Liver (tissue), 9 donors: ENCODE data around the gene NFIA. TPM values are rescaled to one million over a fixed set of nuclear protein-coding genes. Genes with fewer than 3 reads are reported as not detected.

Experiments used
- DNase-seq: peaks from one replicate; pipeline ENCODE4 v3.0.0-alpha.2; 2017; ENCODE audit warnings: low spot score
- H3K27ac ChIP-seq, 2 donors: one replicate each; pipeline ENCODE4 v1.7.0; 2013; ENCODE audit warnings: inconsistent platforms in 2 of 2, low read length in 2 of 2, control low read depth in 1 of 2, low read depth in 1 of 2, mild to moderate bottlenecking in 1 of 2
- H3K27me3 ChIP-seq, 4 donors: one replicate each; pipeline versions ENCODE4 v1.6.1 to v1.7.0; 2013; ENCODE audit warnings: low read length in 3 of 4, inconsistent platforms in 1 of 4, mild to moderate bottlenecking in 1 of 4, moderate library complexity in 1 of 4; ENCODE audit not compliant: control insufficient read depth in 4 of 4, insufficient read depth in 4 of 4
- H3K36me3 ChIP-seq, 4 donors: one replicate each; pipeline versions ENCODE4 v1.6.1 to v1.7.0; 2013; ENCODE audit warnings: low read length in 3 of 4, mild to moderate bottlenecking in 3 of 4, low read depth in 1 of 4, moderate library complexity in 1 of 4; ENCODE audit not compliant: control insufficient read depth in 4 of 4, insufficient read depth in 3 of 4
- H3K4me1 ChIP-seq, 4 donors: one replicate each; pipeline versions ENCODE4 v1.6.1 to v1.7.0; 2013; ENCODE audit warnings: low read length in 3 of 4, mild to moderate bottlenecking in 3 of 4, moderate library complexity in 1 of 4; ENCODE audit not compliant: control insufficient read depth in 4 of 4, insufficient read depth in 4 of 4
- H3K4me3 ChIP-seq, 3 donors: one replicate each; pipeline versions ENCODE4 v1.6.1 to v1.7.0; 2013; ENCODE audit warnings: low read length in 3 of 3, control low read depth in 1 of 3, low read depth in 1 of 3, mild to moderate bottlenecking in 1 of 3
- H3K9ac ChIP-seq, 2 donors: one replicate each; pipeline ENCODE4 v1.7.0; 2013; ENCODE audit warnings: low read length in 2 of 2, mild to moderate bottlenecking in 2 of 2, moderate library complexity in 2 of 2, control low read depth in 1 of 2, low read depth in 1 of 2
- H3K9me3 ChIP-seq, 4 donors: one replicate each; pipeline versions ENCODE4 v1.6.1 to v1.7.0; 2013; ENCODE audit warnings: low read length in 3 of 4; ENCODE audit not compliant: control insufficient read depth in 4 of 4
- FOXA2 ChIP-seq: IDR thresholded peaks from 2 replicates; pipeline ENCODE4 v1.6.1; 2016; ENCODE audit warnings: antibody characterized with exemption
- GABPA ChIP-seq, 2 donors: IDR thresholded peaks in 1 of 2; conservative IDR thresholded peaks in 1 of 2; 2 replicates each; pipeline ENCODE4 v1.6.1; 2016; ENCODE audit warnings: antibody characterized with exemption in 2 of 2, mild to moderate bottlenecking in 1 of 2, moderate library complexity in 1 of 2
- HNF4A ChIP-seq, 2 donors: conservative IDR thresholded peaks; 2 replicates each; pipeline ENCODE4 v1.6.1; 2016; ENCODE audit warnings: antibody characterized with exemption in 2 of 2, mild to moderate bottlenecking in 2 of 2
- JUND ChIP-seq, 2 donors: IDR thresholded peaks; 2 replicates each; pipeline ENCODE4 v1.6.1; 2016; ENCODE audit warnings: antibody characterized with exemption in 2 of 2
- NR2F2 ChIP-seq: IDR thresholded peaks from 2 replicates; pipeline ENCODE4 v1.6.1; 2016; ENCODE audit warnings: antibody characterized with exemption
- RAD21 ChIP-seq, 2 donors: IDR thresholded peaks; 2 replicates each; pipeline ENCODE4 v1.6.1; 2016; ENCODE audit warnings: antibody characterized with exemption in 2 of 2, mild to moderate bottlenecking in 2 of 2
- RXRA ChIP-seq, 2 donors: IDR thresholded peaks; 2 replicates each; pipeline ENCODE4 v1.6.1; 2017 to 2018; ENCODE audit warnings: antibody characterized with exemption in 2 of 2, mild to moderate bottlenecking in 1 of 2
- TAF1 ChIP-seq: conservative IDR thresholded peaks from 2 replicates; pipeline ENCODE4 v1.6.1; 2016; ENCODE audit warnings: antibody characterized with exemption, mild to moderate bottlenecking
- YY1 ChIP-seq: IDR thresholded peaks from 2 replicates; pipeline ENCODE4 v1.6.1; 2016; ENCODE audit warnings: antibody characterized with exemption, mild to moderate bottlenecking
- WGBS: extraction: QIAGEN DNeasy Blood & Tissue Kit; methylation state at CpG from one replicate; pipeline ENCODE4 v1.1.7; 2013; 5-methylcytosine and 5-hydroxymethylcytosine counted together
- polyA plus RNA-seq, 2 donors: library from polyadenylated mRNA; stranded (reverse) in 1 of 2; unstranded in 1 of 2; fragments of 200-250 nt in 1 of 2; fragments of >200 nt in 1 of 2; fragmentation: Nextera tagmentation in 1 of 2; extraction: Ambion mirVana in 1 of 2; gene quantifications; one replicate each; pipeline versions ENCODE4 v1.2.1 to v1.2.3, GENCODE V29; 2013 to 2015
- total RNA-seq, 2 donors: library from RNA; depleted of rRNA; stranded (reverse); fragments of >200 nt; gene quantifications; one replicate each; pipeline ENCODE4 v1.2.3, GENCODE V29; 2014
- TF ChIP-seq, protein P1 (sequence below): IDR thresholded peaks from 2 replicates; pipeline ENCODE4 v1.6.1; 2016; ENCODE audit warnings: antibody characterized with exemption
- TF ChIP-seq, protein P2 (sequence below): IDR thresholded peaks from 2 replicates; pipeline ENCODE4 v1.6.1; 2016; ENCODE audit warnings: antibody characterized with exemption, mild to moderate bottlenecking
- TF ChIP-seq, protein P3 (sequence below): fragments of 150-350 bp; IDR thresholded peaks from 2 replicates; pipeline ENCODE4 v1.5.1; 2017; ENCODE audit warnings: improper control_type of control experiment, low read depth, low read length; ENCODE audit not compliant: missing input control
- donor health status: healthy.
- donor health status: healthy.
- donor health status: healthy.
- donor health status: healthy.
- donor health status: healthy.

NFIA gene
- total and polyA plus RNA-seq, 4 donors = 6.8 to 53.7 (median 22.2) TPM

GRCh38 chr1:61432616-61433388, 350.4 kb downstream of the NFIA start:
- 79% methylated on average over 7 of the region's 7 CpGs for WGBS
- H3K9ac ChIP-seq = no peak overlapping the region
- no peaks in the 10 kb centered on the region for H3K9me3 ChIP-seq
- DNase-seq = no peak
- H3K4me3 ChIP-seq = no peak overlapping the region
- H3K4me1 ChIP-seq = no peaks in the 10 kb centered on the region
- no peak overlapping the region for H3K27ac ChIP-seq
- peaks cover 0 to 3% (median 1%) of the 10 kb centered on the region in 4 donors for H3K36me3 ChIP-seq
- H3K27me3 ChIP-seq = no peaks in the 10 kb centered on the region
- TF ChIP-seq FOXA2 (no peak), RXRA (IDR thresholded peaks at IDR 0.05) (no peak), TAF1 (no peak), NR2F2 (no peak), RAD21 (IDR thresholded peaks at IDR 0.05) (no peak), YY1 (no peak), GABPA (IDR thresholded peaks at IDR 0.05 in 1 of 2, conservative IDR thresholded peaks at IDR 0.05 in 1 of 2) (no peak)
- TF ChIP-seq, protein P1, sequence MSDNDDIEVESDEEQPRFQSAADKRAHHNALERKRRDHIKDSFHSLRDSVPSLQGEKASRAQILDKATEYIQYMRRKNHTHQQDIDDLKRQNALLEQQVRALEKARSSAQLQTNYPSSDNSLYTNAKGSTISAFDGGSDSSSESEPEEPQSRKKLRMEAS = no peak
- TF ChIP-seq, protein P2, sequence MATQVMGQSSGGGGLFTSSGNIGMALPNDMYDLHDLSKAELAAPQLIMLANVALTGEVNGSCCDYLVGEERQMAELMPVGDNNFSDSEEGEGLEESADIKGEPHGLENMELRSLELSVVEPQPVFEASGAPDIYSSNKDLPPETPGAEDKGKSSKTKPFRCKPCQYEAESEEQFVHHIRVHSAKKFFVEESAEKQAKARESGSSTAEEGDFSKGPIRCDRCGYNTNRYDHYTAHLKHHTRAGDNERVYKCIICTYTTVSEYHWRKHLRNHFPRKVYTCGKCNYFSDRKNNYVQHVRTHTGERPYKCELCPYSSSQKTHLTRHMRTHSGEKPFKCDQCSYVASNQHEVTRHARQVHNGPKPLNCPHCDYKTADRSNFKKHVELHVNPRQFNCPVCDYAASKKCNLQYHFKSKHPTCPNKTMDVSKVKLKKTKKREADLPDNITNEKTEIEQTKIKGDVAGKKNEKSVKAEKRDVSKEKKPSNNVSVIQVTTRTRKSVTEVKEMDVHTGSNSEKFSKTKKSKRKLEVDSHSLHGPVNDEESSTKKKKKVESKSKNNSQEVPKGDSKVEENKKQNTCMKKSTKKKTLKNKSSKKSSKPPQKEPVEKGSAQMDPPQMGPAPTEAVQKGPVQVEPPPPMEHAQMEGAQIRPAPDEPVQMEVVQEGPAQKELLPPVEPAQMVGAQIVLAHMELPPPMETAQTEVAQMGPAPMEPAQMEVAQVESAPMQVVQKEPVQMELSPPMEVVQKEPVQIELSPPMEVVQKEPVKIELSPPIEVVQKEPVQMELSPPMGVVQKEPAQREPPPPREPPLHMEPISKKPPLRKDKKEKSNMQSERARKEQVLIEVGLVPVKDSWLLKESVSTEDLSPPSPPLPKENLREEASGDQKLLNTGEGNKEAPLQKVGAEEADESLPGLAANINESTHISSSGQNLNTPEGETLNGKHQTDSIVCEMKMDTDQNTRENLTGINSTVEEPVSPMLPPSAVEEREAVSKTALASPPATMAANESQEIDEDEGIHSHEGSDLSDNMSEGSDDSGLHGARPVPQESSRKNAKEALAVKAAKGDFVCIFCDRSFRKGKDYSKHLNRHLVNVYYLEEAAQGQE = no peak
- TF ChIP-seq, protein P3, sequence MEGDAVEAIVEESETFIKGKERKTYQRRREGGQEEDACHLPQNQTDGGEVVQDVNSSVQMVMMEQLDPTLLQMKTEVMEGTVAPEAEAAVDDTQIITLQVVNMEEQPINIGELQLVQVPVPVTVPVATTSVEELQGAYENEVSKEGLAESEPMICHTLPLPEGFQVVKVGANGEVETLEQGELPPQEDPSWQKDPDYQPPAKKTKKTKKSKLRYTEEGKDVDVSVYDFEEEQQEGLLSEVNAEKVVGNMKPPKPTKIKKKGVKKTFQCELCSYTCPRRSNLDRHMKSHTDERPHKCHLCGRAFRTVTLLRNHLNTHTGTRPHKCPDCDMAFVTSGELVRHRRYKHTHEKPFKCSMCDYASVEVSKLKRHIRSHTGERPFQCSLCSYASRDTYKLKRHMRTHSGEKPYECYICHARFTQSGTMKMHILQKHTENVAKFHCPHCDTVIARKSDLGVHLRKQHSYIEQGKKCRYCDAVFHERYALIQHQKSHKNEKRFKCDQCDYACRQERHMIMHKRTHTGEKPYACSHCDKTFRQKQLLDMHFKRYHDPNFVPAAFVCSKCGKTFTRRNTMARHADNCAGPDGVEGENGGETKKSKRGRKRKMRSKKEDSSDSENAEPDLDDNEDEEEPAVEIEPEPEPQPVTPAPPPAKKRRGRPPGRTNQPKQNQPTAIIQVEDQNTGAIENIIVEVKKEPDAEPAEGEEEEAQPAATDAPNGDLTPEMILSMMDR = no peak

DNA sequence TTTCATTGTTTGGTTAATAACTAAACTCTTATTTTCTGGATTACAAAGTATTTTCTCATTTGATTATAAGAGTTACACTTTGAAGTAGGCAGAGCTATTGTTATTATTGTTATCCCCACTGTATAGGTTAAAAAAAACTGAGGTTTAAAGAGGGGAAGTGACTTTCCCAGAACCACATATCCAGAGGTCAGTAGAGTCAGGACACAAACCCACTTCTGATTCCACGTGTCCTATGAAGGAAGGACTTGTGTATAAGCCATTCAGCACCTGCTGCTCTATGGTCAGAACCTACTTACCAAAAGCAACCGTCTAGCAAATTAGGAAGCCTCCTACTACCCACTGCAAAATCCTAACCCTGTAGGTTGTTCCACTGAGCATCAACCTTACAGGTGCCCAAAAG, 351.3 kb downstream of the NFIA start:
- DNase-seq = no peak

More for the DNA sequence above, 351.3 kb downstream of the NFIA start:
- Histone ChIP-seq H3K27ac (no peak overlapping the region), H3K27me3 (no peaks in the 10 kb centered on the region), H3K9me3 (no peaks in the 10 kb centered on the region), H3K4me3 (no peak overlapping the region), H3K36me3 (peaks cover 2 to 5% (median 3%) of the 10 kb centered on the region in 4 donors), H3K4me1 (no peaks in the 10 kb centered on the region), H3K9ac (no peak overlapping the region)
- TF ChIP-seq YY1 (no peak), FOXA2 (no peak), HNF4A (conservative IDR thresholded peaks at IDR 0.05) (no peak), JUND (IDR thresholded peaks at IDR 0.05) (no peak), RAD21 (IDR thresholded peaks at IDR 0.05) (no peak), GABPA (IDR thresholded peaks at IDR 0.05 in 1 of 2, conservative IDR thresholded peaks at IDR 0.05 in 1 of 2) (no peak)
- TF ChIP-seq, protein P1 = no peak
- 82% methylated on average over 2 of the region's 2 CpGs for WGBS
